ENCODE measurements around the gene RABL6.
"Not testable (repeated sequence)": the region's sequence is repeated elsewhere in the genome, so short reads cannot be mapped to it uniquely, and the experiment has no call there.

Gene RABL6, protein sequence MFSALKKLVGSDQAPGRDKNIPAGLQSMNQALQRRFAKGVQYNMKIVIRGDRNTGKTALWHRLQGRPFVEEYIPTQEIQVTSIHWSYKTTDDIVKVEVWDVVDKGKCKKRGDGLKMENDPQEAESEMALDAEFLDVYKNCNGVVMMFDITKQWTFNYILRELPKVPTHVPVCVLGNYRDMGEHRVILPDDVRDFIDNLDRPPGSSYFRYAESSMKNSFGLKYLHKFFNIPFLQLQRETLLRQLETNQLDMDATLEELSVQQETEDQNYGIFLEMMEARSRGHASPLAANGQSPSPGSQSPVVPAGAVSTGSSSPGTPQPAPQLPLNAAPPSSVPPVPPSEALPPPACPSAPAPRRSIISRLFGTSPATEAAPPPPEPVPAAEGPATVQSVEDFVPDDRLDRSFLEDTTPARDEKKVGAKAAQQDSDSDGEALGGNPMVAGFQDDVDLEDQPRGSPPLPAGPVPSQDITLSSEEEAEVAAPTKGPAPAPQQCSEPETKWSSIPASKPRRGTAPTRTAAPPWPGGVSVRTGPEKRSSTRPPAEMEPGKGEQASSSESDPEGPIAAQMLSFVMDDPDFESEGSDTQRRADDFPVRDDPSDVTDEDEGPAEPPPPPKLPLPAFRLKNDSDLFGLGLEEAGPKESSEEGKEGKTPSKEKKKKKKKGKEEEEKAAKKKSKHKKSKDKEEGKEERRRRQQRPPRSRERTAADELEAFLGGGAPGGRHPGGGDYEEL

DNA sequence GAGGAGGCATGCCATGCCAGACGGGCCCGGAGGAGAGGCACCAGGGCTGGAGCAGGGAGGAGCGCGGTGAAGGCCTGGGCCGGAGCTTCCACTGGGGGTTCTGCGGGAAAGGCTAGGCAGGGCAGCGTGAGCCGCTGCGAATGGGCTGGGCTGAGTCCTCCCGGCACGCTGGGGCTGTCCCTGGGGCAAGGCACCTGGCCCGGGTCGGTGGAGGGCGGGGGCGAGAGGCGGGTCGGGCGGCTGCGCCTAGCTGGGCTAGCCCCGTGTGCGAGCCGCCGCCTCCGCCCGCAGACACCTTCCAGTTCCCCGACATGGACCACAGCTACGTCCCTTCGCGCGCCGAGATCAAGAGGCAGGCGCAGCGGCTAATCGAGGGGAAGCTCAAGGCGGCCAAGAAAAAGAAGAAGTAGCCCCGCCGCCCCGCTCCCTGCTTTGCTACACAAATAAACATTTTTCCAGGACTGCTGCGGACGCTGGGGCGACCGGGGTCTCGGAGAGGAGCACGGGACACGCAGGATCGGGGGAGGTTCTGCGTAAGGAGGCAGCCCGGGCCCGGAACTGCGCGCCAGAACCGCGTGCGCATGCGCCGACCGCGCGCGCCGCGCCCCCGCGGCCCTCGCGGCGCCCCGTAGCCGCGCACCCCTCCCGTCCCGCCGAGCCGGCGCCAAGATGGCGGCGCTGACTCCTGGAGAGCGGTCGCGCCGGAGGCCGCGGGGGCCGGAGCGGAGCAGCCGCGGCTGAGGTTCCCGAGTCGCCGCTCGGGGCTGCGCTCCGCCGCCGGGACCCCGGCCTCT is at the start of gene RABL6:
Gene RABL6 (plus strand): TSS at position 668 of the 794 bp plus-strand sequence. CDS start 249 bp downstream, outside the sequence.
- TF ChIP-seq, protein P1, sequence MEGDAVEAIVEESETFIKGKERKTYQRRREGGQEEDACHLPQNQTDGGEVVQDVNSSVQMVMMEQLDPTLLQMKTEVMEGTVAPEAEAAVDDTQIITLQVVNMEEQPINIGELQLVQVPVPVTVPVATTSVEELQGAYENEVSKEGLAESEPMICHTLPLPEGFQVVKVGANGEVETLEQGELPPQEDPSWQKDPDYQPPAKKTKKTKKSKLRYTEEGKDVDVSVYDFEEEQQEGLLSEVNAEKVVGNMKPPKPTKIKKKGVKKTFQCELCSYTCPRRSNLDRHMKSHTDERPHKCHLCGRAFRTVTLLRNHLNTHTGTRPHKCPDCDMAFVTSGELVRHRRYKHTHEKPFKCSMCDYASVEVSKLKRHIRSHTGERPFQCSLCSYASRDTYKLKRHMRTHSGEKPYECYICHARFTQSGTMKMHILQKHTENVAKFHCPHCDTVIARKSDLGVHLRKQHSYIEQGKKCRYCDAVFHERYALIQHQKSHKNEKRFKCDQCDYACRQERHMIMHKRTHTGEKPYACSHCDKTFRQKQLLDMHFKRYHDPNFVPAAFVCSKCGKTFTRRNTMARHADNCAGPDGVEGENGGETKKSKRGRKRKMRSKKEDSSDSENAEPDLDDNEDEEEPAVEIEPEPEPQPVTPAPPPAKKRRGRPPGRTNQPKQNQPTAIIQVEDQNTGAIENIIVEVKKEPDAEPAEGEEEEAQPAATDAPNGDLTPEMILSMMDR (IDR thresholded peaks at IDR 0.05; ENCODE audit: control insufficient read depth, insufficient read depth, low read depth, low read length, missing control alignments), result no peak
- no peak for DNase-seq (ENCODE audit: low read depth)
- peak within 1 kb of the TSS; percentile 89 for H3K4me3 ChIP-seq (ENCODE audit: control insufficient read depth, low read depth, low read length)

DNA sequence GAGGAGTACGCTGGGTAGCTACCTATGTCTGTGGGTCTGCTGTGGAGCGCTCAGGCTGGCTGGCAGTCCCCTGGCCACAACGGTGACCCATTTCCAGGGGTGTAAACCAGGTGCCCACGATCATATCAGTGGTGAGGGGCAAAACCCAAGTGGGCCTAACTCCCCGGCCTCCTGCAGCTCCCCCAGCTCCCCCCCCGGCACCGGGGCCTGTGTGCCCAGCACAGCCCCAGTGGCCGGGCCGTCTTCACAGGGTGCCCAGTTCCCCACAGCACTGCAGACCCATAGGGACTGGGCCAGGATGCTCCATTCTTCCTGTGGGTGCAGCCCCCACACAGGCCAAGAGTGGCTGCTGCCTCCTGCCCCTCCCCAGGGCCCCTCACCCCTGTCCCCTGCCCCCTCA is 48.7 kb upstream of the RABL6 start:
- DNase-seq (ENCODE audit: low read depth), result no peak
- TF ChIP-seq, protein P1 (IDR thresholded peaks at IDR 0.05; ENCODE audit: control insufficient read depth, insufficient read depth, low read depth, low read length, missing control alignments), result no peak
- H3K4me3 ChIP-seq (ENCODE audit: control insufficient read depth, low read depth, low read length), result no peak overlapping the region

DNA sequence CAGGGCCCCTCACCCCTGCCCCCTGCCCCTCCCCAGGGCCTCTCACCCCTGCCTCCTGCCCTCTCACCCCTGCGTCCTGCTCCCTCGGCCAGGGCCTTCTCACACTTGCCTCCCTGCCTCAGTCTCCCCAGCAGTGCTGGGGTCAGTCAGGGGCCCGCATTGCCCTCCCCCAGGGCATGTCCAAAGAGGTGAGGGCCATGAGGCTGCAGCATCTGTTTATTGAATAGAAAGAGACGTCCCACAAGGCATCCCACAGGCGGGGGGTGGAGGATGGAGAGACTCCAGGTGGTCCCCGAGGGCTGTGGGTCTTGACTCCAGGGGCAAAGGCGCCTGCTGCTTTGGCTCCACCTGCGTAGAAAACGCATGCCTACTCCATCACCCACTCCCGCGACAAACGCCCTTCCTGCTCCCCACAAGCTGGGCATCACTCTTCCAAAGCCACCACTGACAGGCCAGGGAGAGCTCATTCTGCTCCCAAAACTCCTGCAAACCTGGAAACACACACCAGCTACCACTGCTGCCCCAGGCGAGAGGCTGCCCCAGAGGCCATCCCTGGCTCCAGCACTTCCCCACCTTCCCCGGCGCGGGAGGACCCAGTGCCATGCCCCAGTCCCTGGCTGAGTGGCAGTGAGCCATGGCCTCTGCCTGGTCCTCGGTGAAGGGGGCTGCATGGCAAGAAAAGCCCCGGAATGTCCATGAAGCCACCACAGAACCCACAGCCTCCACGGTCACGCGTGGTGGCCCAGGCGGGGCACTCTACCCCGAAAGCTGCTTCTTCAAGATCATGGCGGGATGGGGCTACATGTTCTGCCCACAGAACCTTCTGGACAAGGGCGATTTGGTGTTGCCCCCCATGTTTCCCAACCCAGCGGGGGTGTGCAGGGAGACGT is 48.1 kb upstream of the RABL6 start:
- TF ChIP-seq, protein P1 (IDR thresholded peaks at IDR 0.05; ENCODE audit: control insufficient read depth, insufficient read depth, low read depth, low read length, missing control alignments), result no peak
- no peak overlapping the region for H3K4me3 ChIP-seq (ENCODE audit: control insufficient read depth, low read depth, low read length)
- no peak for DNase-seq (ENCODE audit: low read depth)

DNA sequence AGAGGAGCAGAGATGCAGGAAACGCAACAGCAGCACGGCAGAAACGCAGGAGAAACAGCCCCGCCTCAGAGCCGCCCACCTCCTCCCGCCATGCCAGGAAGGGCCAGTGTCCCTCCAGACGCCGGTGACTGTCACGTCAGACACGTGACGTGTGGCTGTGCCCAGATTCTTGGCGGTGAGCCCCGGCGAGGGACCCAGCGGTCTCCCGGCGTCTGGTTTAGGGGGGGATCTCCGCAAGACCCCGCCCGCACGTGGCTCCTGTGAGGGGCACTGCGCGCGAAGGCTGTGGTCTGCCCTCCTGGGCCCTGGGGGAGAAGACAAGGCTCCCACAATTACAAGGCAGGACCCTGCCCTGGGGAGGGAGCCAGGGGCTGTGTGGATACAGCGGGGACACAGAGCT is 47.3 kb upstream of the RABL6 start:
- no peak overlapping the region for H3K4me3 ChIP-seq (ENCODE audit: control insufficient read depth, low read depth, low read length)
- no peak for DNase-seq (ENCODE audit: low read depth)

DNA sequence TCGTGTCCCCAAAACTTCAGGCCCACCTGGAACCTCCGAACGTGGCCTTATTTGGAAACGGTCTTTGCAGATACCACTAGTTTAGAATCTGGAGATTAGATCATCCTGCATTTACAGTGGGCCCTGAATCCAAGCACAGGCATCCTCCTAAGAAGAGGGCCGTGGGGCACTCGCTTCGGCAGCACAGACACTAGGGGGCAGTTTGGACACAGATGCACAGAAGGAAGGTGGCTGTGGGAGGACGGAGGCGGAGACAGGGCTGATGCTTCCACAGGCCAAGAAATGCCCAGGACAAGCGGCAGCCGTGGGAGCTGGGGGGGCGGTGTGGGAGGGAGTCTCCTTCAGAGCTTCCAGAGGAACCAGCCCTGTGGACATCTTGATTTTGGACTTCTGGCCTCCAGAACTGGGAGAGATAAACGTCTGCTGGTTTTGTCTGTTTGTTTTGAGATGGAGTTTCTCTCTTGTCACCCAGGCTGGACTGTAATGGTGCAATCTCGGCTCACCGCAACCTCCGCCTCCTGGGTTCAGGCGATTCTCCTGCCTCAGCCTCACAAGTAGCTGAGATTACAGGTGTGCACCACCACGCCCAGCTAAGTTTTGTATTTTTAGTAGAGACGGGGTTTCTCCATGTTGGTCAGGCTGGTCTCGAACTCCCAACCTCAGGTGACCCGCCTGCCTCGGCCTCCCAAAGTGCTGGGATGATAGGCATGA is 46.8 kb upstream of the RABL6 start:
- TF ChIP-seq, protein P1 (IDR thresholded peaks at IDR 0.05; ENCODE audit: control insufficient read depth, insufficient read depth, low read depth, low read length, missing control alignments), result peak; percentile 79
- DNase-seq (ENCODE audit: low read depth), result peak; percentile 18
- H3K4me3 ChIP-seq (ENCODE audit: control insufficient read depth, low read depth, low read length), result not testable (repeated sequence)

More for the DNA sequence above, 47.3 kb upstream of the RABL6 start:
- TF ChIP-seq, protein P1 (IDR thresholded peaks at IDR 0.05; ENCODE audit: control insufficient read depth, insufficient read depth, low read depth, low read length, missing control alignments), result no peak

Data from AG09309 (cell line).